ENCODE data around the gene MRNIP.

Gene MRNIP

DNA sequence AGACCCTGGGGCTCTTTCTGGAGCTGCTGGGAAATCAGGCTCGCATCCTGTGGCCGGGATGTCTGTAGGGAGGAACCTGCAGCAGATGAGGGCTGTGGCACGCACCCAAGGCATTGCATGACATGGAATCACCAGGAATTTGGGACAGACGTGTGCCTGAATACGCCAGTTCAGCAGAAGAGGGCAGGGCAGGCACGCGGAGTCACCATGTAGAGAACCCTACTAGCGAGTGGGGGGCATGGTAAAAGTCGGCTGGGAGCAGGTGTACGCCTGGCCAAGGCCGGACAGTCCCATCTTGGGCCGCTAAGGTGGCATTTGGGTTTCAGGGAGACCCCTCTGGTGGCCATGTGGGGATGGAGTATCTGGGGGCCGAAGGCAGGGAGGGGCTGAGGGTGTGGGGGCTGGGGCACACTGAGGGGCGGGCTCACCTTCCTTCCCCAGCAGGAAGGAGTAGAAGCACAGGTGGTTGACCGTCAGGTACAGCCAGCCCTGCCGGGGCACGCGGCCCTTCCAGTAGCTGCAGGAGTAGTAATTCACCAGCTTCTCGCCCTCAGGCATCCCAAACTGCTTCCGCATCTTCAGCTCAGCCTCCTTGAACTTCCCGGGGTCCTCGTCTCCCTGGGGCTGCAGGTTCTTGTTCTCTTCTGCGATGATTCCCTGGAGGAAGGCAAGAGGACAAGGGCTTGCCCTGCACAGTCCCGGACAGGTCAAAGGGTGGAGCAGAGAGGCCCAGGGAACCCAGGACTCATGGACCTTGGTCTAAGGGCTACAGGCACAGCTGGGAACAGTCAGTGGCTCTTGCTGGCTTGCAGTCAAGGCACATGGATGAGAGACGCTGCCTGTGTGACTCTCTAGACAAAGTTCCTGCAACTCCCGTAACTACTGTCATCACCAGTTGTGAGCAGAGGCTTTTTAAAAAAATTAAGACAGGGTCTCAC, 35.6 kb upstream of the MRNIP start:
- TF ChIP-seq, protein P1, sequence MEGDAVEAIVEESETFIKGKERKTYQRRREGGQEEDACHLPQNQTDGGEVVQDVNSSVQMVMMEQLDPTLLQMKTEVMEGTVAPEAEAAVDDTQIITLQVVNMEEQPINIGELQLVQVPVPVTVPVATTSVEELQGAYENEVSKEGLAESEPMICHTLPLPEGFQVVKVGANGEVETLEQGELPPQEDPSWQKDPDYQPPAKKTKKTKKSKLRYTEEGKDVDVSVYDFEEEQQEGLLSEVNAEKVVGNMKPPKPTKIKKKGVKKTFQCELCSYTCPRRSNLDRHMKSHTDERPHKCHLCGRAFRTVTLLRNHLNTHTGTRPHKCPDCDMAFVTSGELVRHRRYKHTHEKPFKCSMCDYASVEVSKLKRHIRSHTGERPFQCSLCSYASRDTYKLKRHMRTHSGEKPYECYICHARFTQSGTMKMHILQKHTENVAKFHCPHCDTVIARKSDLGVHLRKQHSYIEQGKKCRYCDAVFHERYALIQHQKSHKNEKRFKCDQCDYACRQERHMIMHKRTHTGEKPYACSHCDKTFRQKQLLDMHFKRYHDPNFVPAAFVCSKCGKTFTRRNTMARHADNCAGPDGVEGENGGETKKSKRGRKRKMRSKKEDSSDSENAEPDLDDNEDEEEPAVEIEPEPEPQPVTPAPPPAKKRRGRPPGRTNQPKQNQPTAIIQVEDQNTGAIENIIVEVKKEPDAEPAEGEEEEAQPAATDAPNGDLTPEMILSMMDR (IDR thresholded peaks at IDR 0.05; ENCODE audit: insufficient read depth, missing control alignments) = no peak
- FAIRE-seq = no peak
- DNase-seq (ENCODE audit: insufficient read length, low spot score) = no peak

DNA sequence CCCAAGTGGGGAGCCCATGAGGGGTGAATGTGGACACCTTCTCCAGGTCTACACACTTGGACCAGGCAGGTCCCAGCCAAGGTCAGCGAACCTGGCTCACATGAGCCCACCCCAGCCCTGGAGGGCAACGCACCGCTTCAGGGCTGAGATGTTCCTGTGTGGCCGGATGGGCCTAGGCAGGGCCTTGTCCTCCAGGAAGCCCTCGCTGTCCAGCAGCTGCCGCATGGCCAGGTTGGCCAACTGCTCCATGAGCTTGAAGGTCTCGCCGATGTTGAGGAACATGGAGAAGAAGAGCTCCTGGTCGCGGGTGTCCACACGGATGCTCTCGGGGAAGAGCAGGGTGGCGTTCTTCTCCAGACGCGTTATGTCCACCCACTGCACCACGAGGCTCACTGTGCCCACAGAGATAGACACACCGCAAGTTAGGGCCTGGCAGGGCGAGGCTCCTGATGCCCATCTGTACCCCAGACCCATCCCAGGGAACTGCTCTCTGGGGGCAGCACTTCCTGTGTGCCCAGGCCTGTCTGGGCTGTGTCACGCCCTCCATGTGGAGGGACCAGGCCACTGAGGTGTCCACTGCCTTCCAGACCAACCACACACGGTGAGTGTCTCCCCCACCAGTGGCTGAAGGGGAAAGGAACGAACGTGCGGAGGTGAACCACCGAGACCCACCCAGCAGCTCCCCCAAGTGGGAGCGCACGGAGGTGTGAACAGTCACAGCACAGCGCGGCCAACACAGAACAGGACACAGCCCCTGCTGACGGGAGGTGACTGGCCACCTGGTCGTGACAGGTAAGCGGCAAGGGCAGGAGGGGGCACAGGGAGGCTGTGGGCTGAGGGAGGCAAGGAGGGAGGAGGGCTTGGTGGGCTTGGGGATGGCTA, 34.7 kb upstream of the MRNIP start:
- no peak for FAIRE-seq
- TF ChIP-seq, protein P1 (IDR thresholded peaks at IDR 0.05; ENCODE audit: insufficient read depth, missing control alignments) = no peak
- DNase-seq (ENCODE audit: insufficient read length, low spot score) = no peak

DNA sequence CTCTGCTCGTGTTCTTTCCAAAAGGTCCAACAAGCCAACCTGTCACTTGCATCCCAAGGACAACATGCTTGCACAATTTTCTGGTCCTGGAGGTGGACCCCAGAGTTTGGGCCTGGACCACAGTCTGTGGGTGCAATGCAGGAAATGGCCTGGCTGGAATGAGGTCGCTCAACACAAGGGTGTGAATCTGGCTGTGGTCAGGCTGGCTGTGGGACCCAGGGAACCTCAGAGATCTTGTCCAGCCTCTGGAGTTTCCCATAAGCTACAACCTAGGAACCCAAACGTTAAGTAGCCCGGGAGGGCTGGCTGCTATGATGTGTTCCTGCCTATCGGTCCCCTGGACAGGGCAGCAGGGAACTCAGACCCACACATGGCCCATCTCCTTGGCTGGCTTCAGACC, 33.6 kb upstream of the MRNIP start:
- TF ChIP-seq, protein P1 (IDR thresholded peaks at IDR 0.05; ENCODE audit: insufficient read depth, missing control alignments) = no peak
- FAIRE-seq (no peak), DNase-seq (ENCODE audit: insufficient read length, low spot score) (no peak)

DNA sequence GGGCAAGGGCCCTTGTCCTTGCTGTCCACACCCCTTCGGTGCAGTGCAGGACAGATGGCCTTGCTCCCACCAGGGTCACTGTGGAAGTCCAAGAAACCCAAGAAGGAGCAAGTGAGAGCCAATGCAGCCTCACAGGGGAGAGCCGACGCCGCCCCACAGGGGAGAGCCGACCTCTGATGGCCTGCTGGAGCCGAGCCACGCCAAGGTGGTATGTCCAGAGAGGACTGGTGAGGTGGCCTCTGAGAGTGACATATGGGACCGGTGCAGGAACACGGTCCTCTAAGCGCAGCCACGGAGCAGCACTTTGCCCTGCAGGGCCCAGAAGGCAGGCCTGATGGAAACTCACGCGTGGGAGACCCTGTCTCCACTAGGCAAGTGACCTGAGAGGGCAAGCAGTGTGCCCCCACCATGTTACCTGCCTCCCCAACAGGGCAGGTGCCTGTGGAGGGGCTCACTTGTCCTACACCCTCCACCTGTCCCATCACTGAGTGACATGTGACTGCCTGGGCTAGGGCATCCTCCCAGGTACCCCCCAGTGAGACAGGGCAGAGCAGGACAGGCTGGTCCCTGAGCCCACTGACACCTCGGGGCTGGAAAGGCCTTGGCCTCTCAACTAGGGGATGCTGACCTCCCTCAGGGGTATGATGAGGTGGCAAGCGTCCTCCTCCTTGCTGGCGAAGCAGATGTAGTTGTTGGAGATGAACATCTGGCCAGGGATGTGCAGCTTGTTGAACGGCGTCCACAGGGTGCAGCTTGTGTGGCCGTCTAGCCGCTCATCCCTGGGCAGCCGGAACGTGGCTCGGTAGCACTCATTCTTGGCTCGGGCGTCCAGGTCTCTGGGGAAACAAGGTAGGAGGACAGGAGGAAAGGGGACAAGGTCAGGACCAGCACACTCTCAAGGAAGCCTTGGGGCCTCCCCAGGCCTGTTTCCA, 32.4 kb upstream of the MRNIP start:
- TF ChIP-seq, protein P1 (IDR thresholded peaks at IDR 0.05; ENCODE audit: insufficient read depth, missing control alignments) = no peak
- no peak for FAIRE-seq
- no peak for DNase-seq (ENCODE audit: insufficient read length, low spot score)

DNA sequence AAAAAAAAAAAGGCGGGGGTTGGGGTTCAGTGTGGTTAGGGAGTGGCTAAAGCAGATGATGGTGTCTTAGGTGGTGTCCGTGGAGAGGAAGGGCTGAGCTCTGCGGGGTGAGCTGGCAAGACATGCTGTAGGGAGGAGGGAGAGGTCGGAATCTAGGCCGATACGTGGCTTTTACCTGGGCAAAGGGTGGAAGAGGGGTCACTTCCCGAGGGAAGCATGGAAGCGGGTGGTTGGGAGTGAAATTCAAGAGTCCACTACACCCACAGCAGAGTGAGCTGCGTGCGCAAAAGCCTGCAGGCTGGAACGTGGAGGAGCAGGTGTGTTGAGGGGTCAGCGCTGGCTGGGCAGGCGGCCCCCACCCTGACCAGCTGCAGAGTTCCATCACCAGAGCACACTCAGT, 31.3 kb upstream of the MRNIP start:
- no peak for FAIRE-seq
- TF ChIP-seq, protein P1 (IDR thresholded peaks at IDR 0.05; ENCODE audit: insufficient read depth, missing control alignments) = no peak
- DNase-seq (ENCODE audit: insufficient read length, low spot score) = no peak

DNA sequence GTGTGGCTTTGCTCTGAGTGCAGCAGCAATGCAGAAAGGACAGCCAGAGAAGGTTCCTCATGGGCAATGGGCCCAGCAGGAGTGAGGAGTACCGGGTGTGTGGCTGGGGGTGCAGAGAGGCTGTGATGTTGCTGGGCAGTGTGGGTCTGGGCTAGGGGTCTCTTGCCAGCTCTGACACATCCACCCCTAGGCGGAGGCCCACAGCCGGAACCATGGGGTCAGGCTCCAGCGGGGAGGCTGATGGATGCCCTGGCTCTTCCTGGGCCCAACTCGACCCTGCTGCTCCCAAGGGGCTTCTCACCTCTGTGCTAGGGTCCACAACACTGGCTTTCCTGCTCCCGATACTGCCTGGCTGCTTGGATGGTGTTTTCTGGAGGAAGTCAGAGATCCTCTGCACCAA, 29.2 kb upstream of the MRNIP start:
- FAIRE-seq = no peak
- TF ChIP-seq, protein P1 (IDR thresholded peaks at IDR 0.05; ENCODE audit: insufficient read depth, missing control alignments) = no peak
- no peak for DNase-seq (ENCODE audit: insufficient read length, low spot score)

Data from D721Med (cell line).